HepG2 (cell line): ENCODE results near the gene CYB5R3. TPM values are rescaled to one million over a fixed set of nuclear protein-coding genes. Genes with fewer than 3 reads are reported as not detected.
A peak's percentile ranks its signal among the peaks of the same experiment; 100 is the strongest.

Experiments
- GTF3A ChIP-seq: sonication (generic); formaldehyde crosslinking; conservative IDR thresholded peaks from 2 replicates; pipeline ENCODE4 v1.4.0; 2020; ENCODE audit warnings: mild to moderate bottlenecking, missing genetic modification reagents
- KDM6A ChIP-seq: IDR thresholded peaks from 2 replicates; pipeline ENCODE4 v1.6.1; 2016; ENCODE audit warnings: low read depth
- NFKB2 ChIP-seq: sonication (generic); formaldehyde crosslinking; IDR thresholded peaks from 2 replicates; pipeline ENCODE4 v1.4.0; 2020; ENCODE audit warnings: missing genetic modification reagents, borderline replicate concordance
- RBM39 ChIP-seq: fragments of 200-400 bp; formaldehyde crosslinking; IDR thresholded peaks from one replicate; pipeline ENCODE4 v1.6.1; 2018; ENCODE audit warnings: antibody characterized with exemption, mild to moderate bottlenecking, low read depth, low read length; ENCODE audit not compliant: poor library complexity, severe bottlenecking
- ZNF547 ChIP-seq: sonication (generic); formaldehyde crosslinking; IDR thresholded peaks from 2 replicates; pipeline ENCODE4 v1.5.1; 2020; ENCODE audit warnings: mild to moderate bottlenecking, missing genetic modification reagents
- polyA plus RNA-seq, 8 experiments: library from polyadenylated mRNA; depleted of rRNA in 3 of 8; stranded (reverse) in 7 of 8; unstranded in 1 of 8; fragments of >200 nt; fragmentation: Illumina TruSeq in 4 of 8; extraction: Trizol in 4 of 8; gene quantifications; 2 replicates each; pipeline versions ENCODE4 v1.2.1 to v1.2.3, GENCODE V29; 2011 to 2016; ENCODE audit warnings: low read depth in 4 of 8, missing spikeins in 1 of 8, mixed read lengths in 1 of 8; ENCODE audit not compliant: insufficient read depth in 1 of 8
- total RNA-seq, 5 experiments: library from RNA; depleted of rRNA; stranded (reverse); fragments of >200 nt; fragmentation: Illumina TruSeq; extraction: Trizol; gene quantifications; 2 replicates each; pipeline ENCODE4 v1.2.3, GENCODE V29; 2016; ENCODE audit warnings: low read depth in 1 of 5
- TF ChIP-seq, protein P1 (sequence below): sonication (generic); formaldehyde crosslinking; IDR thresholded peaks from 2 replicates; pipeline ENCODE4 v1.5.1; 2020; ENCODE audit warnings: missing genetic modification reagents, mild to moderate bottlenecking, borderline replicate concordance
- TF ChIP-seq, protein P2 (sequence below): IDR thresholded peaks from 2 replicates; pipeline ENCODE4 v1.6.1; 2016; ENCODE audit warnings: low read depth, control low read depth
- TF ChIP-seq, protein P3 (sequence below): sonication (generic); formaldehyde crosslinking; IDR thresholded peaks from 2 replicates; pipeline ENCODE4 v1.8.0; 2022; ENCODE audit warnings: missing genetic modification reagents, mild to moderate bottlenecking, inconsistent platforms, borderline replicate concordance
- TF ChIP-seq, protein P4 (sequence below): sonication (generic); formaldehyde crosslinking; IDR thresholded peaks from 2 replicates; pipeline ENCODE4 v1.4.0; 2020; ENCODE audit warnings: missing genetic modification reagents
- TF ChIP-seq, protein P5 (sequence below): IDR thresholded peaks from 2 replicates; pipeline ENCODE4 v1.6.1; 2016; ENCODE audit warnings: low read depth, missing genetic modification reagents, missing compliant biosample characterization

The CYB5R3 gene
- total and polyA plus RNA-seq, 2 of the 13 experiments (the other 11 are each of a cell fraction or from before 2014, with no cell fraction given): 32.4 to 305 TPM

DNA sequence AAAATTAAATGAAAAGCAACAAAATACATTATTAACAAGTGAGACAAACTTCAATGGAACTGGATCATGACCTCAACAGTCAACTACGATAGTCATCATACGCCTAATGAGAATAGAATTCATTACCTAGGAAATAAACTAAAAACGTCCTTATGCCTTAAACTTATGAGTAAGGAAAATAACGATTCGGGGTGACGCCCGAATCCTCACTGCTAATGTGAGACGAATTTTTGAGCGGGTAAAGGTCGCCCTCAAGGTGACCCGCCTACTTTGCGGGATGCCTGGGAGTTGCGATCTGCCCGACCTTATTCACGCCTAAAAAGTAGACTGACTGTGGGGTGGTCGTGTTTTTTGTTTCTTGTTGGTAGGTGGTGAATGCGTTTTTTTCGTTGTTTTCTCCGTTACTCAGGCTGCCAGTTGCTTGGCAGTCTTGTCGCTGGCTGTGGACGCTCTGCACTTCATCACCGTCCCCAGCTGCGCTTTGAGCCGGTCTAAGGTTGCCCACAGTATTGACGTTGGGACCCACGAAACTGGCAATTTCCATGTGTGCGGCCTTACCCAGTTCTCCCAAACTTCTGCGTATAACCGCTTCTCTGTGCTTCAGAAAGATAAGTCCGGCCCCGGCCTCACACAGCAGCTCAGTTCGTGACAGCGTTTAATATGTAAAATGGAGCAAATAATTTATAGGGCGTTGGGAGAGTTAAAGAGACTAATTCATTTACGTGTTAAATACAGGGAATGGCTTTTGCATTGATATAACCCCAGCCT lies 33.9 kb downstream of the CYB5R3 start (continued):
- TF ChIP-seq RBM39 (peak; percentile 76), KDM6A (no peak), GTF3A (CRISPR knock-in tag) (peak; percentile 61; the same call in 1 of the 2 replicates), ZNF547 (peak; percentile 50; the same call in 1 of the 2 replicates), NFKB2 (CRISPR knock-in tag) (peak; percentile 55; the same call in 1 of the 2 replicates)
- TF ChIP-seq, protein P1, sequence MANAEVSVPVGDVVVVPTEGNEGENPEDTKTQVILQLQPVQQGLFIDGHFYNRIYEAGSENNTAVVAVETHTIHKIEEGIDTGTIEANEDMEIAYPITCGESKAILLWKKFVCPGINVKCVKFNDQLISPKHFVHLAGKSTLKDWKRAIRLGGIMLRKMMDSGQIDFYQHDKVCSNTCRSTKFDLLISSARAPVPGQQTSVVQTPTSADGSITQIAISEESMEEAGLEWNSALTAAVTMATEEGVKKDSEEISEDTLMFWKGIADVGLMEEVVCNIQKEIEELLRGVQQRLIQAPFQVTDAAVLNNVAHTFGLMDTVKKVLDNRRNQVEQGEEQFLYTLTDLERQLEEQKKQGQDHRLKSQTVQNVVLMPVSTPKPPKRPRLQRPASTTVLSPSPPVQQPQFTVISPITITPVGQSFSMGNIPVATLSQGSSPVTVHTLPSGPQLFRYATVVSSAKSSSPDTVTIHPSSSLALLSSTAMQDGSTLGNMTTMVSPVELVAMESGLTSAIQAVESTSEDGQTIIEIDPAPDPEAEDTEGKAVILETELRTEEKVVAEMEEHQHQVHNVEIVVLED (CRISPR knock-in tag): peak; percentile 73; the same call in 1 of the 2 replicates
- TF ChIP-seq, protein P2, sequence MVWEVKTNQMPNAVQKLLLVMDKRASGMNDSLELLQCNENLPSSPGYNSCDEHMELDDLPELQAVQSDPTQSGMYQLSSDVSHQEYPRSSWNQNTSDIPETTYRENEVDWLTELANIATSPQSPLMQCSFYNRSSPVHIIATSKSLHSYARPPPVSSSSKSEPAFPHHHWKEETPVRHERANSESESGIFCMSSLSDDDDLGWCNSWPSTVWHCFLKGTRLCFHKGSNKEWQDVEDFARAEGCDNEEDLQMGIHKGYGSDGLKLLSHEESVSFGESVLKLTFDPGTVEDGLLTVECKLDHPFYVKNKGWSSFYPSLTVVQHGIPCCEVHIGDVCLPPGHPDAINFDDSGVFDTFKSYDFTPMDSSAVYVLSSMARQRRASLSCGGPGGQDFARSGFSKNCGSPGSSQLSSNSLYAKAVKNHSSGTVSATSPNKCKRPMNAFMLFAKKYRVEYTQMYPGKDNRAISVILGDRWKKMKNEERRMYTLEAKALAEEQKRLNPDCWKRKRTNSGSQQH: no peak; the same call in none of the 2 replicates
- TF ChIP-seq, protein P3, sequence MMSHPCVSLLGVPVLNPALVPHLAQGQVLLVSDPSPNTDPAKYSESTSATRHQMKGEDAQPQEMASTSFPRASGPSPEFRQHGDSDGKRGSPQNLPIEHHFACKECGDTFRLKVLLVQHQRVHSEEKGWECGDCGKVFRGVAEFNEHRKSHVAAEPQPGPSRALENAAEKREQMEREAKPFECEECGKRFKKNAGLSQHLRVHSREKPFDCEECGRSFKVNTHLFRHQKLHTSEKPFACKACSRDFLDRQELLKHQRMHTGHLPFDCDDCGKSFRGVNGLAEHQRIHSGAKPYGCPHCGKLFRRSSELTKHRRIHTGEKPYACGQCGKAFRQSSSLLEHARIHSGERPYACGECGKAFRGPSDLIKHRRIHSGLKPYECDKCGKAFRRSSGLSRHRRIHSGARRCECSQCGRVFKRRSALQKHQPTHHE: peak; percentile 98; the same call in 1 of the 2 replicates
- TF ChIP-seq, protein P4, sequence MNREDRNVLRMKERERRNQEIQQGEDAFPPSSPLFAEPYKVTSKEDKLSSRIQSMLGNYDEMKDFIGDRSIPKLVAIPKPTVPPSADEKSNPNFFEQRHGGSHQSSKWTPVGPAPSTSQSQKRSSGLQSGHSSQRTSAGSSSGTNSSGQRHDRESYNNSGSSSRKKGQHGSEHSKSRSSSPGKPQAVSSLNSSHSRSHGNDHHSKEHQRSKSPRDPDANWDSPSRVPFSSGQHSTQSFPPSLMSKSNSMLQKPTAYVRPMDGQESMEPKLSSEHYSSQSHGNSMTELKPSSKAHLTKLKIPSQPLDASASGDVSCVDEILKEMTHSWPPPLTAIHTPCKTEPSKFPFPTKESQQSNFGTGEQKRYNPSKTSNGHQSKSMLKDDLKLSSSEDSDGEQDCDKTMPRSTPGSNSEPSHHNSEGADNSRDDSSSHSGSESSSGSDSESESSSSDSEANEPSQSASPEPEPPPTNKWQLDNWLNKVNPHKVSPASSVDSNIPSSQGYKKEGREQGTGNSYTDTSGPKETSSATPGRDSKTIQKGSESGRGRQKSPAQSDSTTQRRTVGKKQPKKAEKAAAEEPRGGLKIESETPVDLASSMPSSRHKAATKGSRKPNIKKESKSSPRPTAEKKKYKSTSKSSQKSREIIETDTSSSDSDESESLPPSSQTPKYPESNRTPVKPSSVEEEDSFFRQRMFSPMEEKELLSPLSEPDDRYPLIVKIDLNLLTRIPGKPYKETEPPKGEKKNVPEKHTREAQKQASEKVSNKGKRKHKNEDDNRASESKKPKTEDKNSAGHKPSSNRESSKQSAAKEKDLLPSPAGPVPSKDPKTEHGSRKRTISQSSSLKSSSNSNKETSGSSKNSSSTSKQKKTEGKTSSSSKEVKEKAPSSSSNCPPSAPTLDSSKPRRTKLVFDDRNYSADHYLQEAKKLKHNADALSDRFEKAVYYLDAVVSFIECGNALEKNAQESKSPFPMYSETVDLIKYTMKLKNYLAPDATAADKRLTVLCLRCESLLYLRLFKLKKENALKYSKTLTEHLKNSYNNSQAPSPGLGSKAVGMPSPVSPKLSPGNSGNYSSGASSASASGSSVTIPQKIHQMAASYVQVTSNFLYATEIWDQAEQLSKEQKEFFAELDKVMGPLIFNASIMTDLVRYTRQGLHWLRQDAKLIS (CRISPR knock-in tag): peak; percentile 99
- TF ChIP-seq, protein P5, sequence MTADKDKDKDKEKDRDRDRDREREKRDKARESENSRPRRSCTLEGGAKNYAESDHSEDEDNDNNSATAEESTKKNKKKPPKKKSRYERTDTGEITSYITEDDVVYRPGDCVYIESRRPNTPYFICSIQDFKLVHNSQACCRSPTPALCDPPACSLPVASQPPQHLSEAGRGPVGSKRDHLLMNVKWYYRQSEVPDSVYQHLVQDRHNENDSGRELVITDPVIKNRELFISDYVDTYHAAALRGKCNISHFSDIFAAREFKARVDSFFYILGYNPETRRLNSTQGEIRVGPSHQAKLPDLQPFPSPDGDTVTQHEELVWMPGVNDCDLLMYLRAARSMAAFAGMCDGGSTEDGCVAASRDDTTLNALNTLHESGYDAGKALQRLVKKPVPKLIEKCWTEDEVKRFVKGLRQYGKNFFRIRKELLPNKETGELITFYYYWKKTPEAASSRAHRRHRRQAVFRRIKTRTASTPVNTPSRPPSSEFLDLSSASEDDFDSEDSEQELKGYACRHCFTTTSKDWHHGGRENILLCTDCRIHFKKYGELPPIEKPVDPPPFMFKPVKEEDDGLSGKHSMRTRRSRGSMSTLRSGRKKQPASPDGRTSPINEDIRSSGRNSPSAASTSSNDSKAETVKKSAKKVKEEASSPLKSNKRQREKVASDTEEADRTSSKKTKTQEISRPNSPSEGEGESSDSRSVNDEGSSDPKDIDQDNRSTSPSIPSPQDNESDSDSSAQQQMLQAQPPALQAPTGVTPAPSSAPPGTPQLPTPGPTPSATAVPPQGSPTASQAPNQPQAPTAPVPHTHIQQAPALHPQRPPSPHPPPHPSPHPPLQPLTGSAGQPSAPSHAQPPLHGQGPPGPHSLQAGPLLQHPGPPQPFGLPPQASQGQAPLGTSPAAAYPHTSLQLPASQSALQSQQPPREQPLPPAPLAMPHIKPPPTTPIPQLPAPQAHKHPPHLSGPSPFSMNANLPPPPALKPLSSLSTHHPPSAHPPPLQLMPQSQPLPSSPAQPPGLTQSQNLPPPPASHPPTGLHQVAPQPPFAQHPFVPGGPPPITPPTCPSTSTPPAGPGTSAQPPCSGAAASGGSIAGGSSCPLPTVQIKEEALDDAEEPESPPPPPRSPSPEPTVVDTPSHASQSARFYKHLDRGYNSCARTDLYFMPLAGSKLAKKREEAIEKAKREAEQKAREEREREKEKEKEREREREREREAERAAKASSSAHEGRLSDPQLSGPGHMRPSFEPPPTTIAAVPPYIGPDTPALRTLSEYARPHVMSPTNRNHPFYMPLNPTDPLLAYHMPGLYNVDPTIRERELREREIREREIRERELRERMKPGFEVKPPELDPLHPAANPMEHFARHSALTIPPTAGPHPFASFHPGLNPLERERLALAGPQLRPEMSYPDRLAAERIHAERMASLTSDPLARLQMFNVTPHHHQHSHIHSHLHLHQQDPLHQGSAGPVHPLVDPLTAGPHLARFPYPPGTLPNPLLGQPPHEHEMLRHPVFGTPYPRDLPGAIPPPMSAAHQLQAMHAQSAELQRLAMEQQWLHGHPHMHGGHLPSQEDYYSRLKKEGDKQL (CRISPR knock-in tag): peak; percentile 60; the same call in 1 of the 2 replicates
